Testis (tissue), 3 donors: ENCODE data around the gene H1-8. TPM values are rescaled to one million over a fixed set of nuclear protein-coding genes. Genes with fewer than 3 reads are reported as not detected.

ENCODE experiments used
- DNase-seq: peaks from one replicate; pipeline ENCODE4 v3.0.0-alpha.2; 2019
- H3K27ac ChIP-seq, 2 donors: fragments of 200-600 bp; sonication (generic); one replicate each; pipeline ENCODE4 v1.5.1; 2019
- H3K27me3 ChIP-seq: fragments of 200-600 bp; sonication (generic); one replicate; pipeline ENCODE4 v1.5.1; 2019
- H3K36me3 ChIP-seq: fragments of 200-600 bp; sonication (generic); one replicate; pipeline ENCODE4 v1.5.1; 2017; ENCODE audit warnings: low read depth; ENCODE audit errors: missing control alignments
- H3K4me1 ChIP-seq: fragments of 200-600 bp; sonication (generic); one replicate; pipeline ENCODE4 v1.5.1; 2019
- H3K4me3 ChIP-seq, 2 donors: fragments of 200-600 bp; sonication (generic); one replicate each; pipeline ENCODE4 v1.5.1; 2017 to 2019
- H3K9me3 ChIP-seq: fragments of 200-600 bp; sonication (generic); one replicate; pipeline ENCODE4 v1.5.1; 2017
- POLR2A ChIP-seq: fragments of 450-650 bp; IDR thresholded peaks from one replicate; pipeline ENCODE4 v1.6.1; 2017; ENCODE audit warnings: antibody characterized with exemption, mild to moderate bottlenecking, moderate library complexity
- WGBS, 2 donors: methylation state at CpG; one replicate each; pipeline ENCODE4 v1.1.5; 2018; 5-methylcytosine and 5-hydroxymethylcytosine counted together
- intact Hi-C: fragments of 100-400 bp; cut with DNase I; formaldehyde crosslinking; loops from one replicate; pipeline ENCODE4 v1.15.1; 2023; ENCODE audit warnings: low total_unique reads
- polyA plus RNA-seq: library from polyadenylated mRNA; stranded (reverse); fragments of 350-450 nt; fragmentation: Illumina TruSeq; extraction: RNeasy Lipid Tissue Mini Kit (QIAGEN cat#74804); gene quantifications from one replicate; pipeline ENCODE4 v1.2.3, GENCODE V29; 2014; ENCODE audit warnings: low read depth, low replicate concordance; ENCODE audit not compliant: insufficient read depth
- total RNA-seq, 2 donors: library from RNA; depleted of rRNA; stranded (reverse); fragments of >200 nt; gene quantifications; one replicate each; pipeline ENCODE4 v1.2.3, GENCODE V29; 2016
- TF ChIP-seq, protein P1 (sequence below), 3 experiments: fragments of 450-650 bp in 2 of 3; fragments of 200-600 bp in 1 of 3; sonication (generic) in 1 of 3; IDR thresholded peaks; one replicate each; pipeline ENCODE4 v1.5.1; 2016 to 2019; ENCODE audit warnings: antibody characterized with exemption in 3 of 3, mild to moderate bottlenecking in 2 of 3, moderate library complexity in 1 of 3

The H1-8 gene
- total and polyA plus RNA-seq, 3 donors from 2014 or later, result 4.2 to 8.6 (median 4.8) TPM

DNA sequence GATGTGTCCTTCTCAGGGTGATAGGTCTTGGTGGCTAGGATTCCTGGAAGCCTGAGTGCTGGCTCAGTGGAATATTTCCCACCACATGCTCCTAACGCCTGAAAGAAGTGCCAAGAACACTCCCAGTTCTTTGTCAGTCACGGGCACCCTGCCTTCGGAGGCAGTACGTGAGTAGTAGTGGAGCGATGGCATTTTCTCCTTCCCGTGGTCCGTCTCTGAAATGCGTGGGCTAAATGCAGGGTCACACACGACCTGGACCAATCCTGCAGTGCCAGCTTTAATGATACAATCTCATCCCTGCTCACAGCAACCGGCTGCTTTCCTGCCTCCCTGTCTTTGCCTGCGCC, 14.5 kb downstream of the H1-8 start:
- DNase-seq, result peak; percentile 65
- intact Hi-C loops, result loop anchor here (10.0 kb wide), 1 partner anchor 47 kb away; the partner anchor contains the start of gene PLXND1
- H3K4me3 ChIP-seq, result no peak overlapping the region
- no peaks in the 10 kb centered on the region for H3K27me3 ChIP-seq
- whole genome bisulfite sequencing, 2 donors, result 46% methylated on average over 11 of the region's 11 CpGs
- TF ChIP-seq, protein P1, sequence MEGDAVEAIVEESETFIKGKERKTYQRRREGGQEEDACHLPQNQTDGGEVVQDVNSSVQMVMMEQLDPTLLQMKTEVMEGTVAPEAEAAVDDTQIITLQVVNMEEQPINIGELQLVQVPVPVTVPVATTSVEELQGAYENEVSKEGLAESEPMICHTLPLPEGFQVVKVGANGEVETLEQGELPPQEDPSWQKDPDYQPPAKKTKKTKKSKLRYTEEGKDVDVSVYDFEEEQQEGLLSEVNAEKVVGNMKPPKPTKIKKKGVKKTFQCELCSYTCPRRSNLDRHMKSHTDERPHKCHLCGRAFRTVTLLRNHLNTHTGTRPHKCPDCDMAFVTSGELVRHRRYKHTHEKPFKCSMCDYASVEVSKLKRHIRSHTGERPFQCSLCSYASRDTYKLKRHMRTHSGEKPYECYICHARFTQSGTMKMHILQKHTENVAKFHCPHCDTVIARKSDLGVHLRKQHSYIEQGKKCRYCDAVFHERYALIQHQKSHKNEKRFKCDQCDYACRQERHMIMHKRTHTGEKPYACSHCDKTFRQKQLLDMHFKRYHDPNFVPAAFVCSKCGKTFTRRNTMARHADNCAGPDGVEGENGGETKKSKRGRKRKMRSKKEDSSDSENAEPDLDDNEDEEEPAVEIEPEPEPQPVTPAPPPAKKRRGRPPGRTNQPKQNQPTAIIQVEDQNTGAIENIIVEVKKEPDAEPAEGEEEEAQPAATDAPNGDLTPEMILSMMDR (IDR thresholded peaks at IDR 0.05), result no peak
- no peak for TF ChIP-seq POLR2A
- no peaks in the 10 kb centered on the region for H3K36me3 ChIP-seq
- H3K4me1 ChIP-seq, result peaks cover 69% of the 10 kb centered on the region
- H3K9me3 ChIP-seq, result no peaks in the 10 kb centered on the region
- H3K27ac ChIP-seq, result peak overlapping the region; percentile 18 to 59

DNA sequence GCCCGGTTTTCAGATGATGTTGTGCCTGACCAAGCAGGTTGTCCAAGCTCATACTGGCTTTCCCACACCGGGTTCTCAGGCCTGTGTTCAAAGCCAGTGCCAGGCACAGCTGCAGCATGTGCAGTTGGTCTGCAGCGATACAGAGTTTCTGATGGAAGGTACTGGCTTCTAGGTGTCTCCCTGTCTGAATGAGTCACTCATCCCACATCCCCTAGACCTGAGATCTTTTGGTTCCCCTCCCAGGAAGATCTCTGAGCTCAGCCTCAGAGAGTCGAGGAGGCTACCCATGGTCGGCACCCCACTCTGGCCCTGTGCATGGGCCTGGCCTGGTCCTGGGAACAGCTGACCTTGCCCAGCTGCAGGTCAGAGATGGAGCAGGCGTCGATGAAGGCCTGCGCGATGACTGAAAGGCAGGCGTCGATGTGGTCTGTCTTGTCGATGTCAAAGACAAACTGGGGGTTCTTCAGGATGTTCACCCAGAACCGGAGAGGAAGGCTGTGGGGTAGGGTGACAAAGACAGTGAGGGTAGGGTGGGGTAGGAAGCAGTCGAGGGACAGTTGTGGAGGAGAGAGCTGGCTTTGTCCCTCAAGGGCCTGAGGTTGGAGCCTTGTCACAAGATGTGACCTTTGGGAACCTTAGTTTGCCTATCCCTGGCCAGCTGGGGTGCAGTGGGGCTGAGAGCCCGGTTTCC, 15.3 kb downstream of the H1-8 start:
- TF ChIP-seq POLR2A, result no peak
- TF ChIP-seq, protein P1 (IDR thresholded peaks at IDR 0.05), result no peak
- 81 to 83% methylated on average over 14 to 15 of the region's 15 CpGs for WGBS, 2 donors
- no peaks in the 10 kb centered on the region for H3K27me3 ChIP-seq
- peak overlapping the region; percentile 18 to 59 for H3K27ac ChIP-seq
- H3K36me3 ChIP-seq, result no peaks in the 10 kb centered on the region
- peaks cover 69% of the 10 kb centered on the region for H3K4me1 ChIP-seq
- no peak for DNase-seq
- H3K9me3 ChIP-seq, result no peaks in the 10 kb centered on the region
- no peak overlapping the region for H3K4me3 ChIP-seq
- intact Hi-C loops, result loop anchor here (10.0 kb wide), 1 partner anchor 47 kb away; the partner anchor contains the start of gene PLXND1

DNA sequence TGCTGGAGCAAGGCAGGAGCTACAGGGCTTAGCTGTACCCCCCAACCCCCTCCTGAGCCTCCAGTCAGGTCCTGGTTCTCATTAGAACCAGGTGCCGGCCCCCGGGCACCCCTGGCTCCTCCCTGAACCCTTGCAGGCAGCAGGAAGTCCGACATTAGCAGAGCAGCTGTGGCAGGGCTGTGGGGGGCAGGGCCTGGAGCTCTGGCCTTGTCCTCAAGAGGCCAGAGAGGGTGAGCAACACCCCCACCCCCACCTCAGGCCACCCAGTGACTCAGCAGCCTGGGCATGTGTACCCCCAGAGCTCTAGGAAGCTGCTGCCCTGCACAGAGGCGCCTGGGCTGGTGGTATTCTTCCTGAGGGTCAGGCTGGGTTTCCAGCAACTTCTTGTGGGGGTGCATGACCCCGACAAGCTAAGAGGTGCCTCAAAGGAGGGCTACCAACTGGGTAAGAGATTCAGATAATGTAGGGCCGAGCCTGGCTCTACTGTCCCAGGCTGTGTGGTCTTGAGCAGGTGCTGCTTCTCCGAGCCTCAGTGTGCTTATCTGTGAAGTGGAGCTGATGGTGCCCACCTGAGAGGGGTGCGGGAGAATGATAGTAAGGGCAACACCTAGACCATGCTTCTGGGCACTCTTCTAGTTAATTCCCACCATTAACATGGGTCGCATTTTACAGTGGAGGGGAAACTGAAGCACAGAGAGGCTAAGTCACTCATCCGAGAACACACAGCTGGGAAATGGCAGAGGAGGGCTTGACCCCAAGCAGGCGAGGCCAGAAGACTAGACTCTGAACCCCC, 16.0 kb downstream of the H1-8 start:
- H3K27me3 ChIP-seq, result no peaks in the 10 kb centered on the region
- intact Hi-C loops, result loop anchor here (10.0 kb wide), 1 partner anchor 46 kb away; the partner anchor contains the start of gene PLXND1
- 71 to 82% methylated on average over 9 to 11 of the region's 11 CpGs for WGBS, 2 donors
- no peak for TF ChIP-seq POLR2A
- TF ChIP-seq, protein P1 (IDR thresholded peaks at IDR 0.05), result no peak
- no peak for DNase-seq
- no peak overlapping the region for H3K4me3 ChIP-seq
- no peaks in the 10 kb centered on the region for H3K36me3 ChIP-seq
- peak overlapping the region; percentile 79 to 87 for H3K27ac ChIP-seq
- peaks cover 67% of the 10 kb centered on the region for H3K4me1 ChIP-seq
- H3K9me3 ChIP-seq, result no peaks in the 10 kb centered on the region

DNA sequence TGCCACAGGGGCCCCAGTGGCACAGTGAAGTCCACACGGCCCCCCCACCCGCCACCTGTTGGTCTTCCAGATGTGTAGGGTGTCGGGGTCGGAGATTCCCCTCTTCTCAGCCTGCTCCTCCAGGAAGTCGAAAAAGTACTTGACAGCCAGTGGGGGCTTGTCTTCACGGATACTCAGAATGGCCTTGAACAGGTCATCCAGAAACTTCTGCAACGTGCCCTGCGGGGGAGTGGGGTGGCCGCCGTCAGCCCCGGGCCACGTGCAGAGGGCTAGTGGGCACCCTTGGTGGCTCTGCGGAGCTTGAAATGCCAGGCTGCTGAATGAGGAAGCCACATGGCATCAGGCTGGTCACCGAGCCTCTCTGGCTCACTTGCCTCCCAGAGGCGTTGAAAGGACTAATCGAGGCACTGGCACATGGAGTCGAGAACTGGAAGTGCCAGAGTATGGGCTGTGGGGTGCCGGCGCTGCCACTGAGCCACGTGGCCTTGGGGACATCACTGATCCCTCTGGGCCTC, 16.6 kb downstream of the H1-8 start:
- DNase-seq, result no peak
- Histone ChIP-seq H3K4me3 (no peak overlapping the region), H3K9me3 (no peaks in the 10 kb centered on the region), H3K27ac (peak overlapping the region; percentile 79 to 87), H3K27me3 (no peaks in the 10 kb centered on the region), H3K36me3 (no peaks in the 10 kb centered on the region), H3K4me1 (peaks cover 68% of the 10 kb centered on the region)
- intact Hi-C loops, result loop anchor here (10.0 kb wide), 1 partner anchor 45 kb away; the partner anchor contains the start of gene PLXND1
- 67 to 84% methylated on average over 12 to 19 of the region's 20 CpGs for WGBS, 2 donors
- TF ChIP-seq, protein P1 (IDR thresholded peaks at IDR 0.05), result no peak
- TF ChIP-seq POLR2A, result no peak
